22Rv1 (cell line): Measurements from ENCODE around the gene ANGEL2.

Experiments used
- ZFX ChIP-seq: fragments of 450-650 bp; IDR thresholded peaks from 2 replicates; pipeline ENCODE4 v1.6.1; 2017; ENCODE audit warnings: antibody characterized with exemption, borderline replicate concordance
- TF ChIP-seq, protein P1 (sequence below): fragments of 450-650 bp; IDR thresholded peaks from 2 replicates; pipeline ENCODE4 v1.5.1; 2017; ENCODE audit warnings: mild to moderate bottlenecking

DNA sequence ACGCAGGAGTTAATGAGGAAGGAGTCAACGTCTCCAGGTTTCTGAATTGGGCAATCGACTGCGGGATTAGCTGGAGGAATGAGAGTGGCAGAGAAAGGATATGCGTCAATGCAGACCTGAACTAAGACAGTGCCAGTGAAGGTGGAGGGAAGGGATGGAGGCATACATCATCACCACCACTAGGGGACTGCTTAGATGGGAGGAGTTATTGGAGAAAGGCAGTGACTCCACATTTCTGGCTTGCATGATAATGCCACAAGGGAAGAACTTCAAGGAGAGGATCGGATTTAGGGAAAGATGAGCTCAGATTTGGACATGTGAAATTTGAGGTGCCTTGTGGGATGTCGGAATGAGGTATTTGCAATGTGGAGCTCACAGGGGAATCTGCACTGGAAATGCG lies 47.9 kb downstream of the ANGEL2 start:
- TF ChIP-seq, protein P1, sequence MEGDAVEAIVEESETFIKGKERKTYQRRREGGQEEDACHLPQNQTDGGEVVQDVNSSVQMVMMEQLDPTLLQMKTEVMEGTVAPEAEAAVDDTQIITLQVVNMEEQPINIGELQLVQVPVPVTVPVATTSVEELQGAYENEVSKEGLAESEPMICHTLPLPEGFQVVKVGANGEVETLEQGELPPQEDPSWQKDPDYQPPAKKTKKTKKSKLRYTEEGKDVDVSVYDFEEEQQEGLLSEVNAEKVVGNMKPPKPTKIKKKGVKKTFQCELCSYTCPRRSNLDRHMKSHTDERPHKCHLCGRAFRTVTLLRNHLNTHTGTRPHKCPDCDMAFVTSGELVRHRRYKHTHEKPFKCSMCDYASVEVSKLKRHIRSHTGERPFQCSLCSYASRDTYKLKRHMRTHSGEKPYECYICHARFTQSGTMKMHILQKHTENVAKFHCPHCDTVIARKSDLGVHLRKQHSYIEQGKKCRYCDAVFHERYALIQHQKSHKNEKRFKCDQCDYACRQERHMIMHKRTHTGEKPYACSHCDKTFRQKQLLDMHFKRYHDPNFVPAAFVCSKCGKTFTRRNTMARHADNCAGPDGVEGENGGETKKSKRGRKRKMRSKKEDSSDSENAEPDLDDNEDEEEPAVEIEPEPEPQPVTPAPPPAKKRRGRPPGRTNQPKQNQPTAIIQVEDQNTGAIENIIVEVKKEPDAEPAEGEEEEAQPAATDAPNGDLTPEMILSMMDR: peak; percentile 80
- TF ChIP-seq ZFX: no peak
